ENCODE data around the gene CREB3L2.

GRCh38 chr7:137948083-137948844 is 53.6 kb downstream of the CREB3L2 start:
- TF ChIP-seq EZH2phosphoT487 (IDR thresholded peaks at IDR 0.05; ENCODE audit: low read depth, severe bottlenecking, unreplicated experiment) (no peak), EZH2 (IDR thresholded peaks at IDR 0.05; ENCODE audit: borderline replicate concordance) (no peak)
- TF ChIP-seq, protein P1, sequence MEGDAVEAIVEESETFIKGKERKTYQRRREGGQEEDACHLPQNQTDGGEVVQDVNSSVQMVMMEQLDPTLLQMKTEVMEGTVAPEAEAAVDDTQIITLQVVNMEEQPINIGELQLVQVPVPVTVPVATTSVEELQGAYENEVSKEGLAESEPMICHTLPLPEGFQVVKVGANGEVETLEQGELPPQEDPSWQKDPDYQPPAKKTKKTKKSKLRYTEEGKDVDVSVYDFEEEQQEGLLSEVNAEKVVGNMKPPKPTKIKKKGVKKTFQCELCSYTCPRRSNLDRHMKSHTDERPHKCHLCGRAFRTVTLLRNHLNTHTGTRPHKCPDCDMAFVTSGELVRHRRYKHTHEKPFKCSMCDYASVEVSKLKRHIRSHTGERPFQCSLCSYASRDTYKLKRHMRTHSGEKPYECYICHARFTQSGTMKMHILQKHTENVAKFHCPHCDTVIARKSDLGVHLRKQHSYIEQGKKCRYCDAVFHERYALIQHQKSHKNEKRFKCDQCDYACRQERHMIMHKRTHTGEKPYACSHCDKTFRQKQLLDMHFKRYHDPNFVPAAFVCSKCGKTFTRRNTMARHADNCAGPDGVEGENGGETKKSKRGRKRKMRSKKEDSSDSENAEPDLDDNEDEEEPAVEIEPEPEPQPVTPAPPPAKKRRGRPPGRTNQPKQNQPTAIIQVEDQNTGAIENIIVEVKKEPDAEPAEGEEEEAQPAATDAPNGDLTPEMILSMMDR (IDR thresholded peaks at IDR 0.05; ENCODE audit: poor library complexity) = no peak

Measured in hepatocyte (in vitro differentiated cells).